A673 (cell line): ENCODE results near the gene GDF10. TPM values are rescaled to one million over a fixed set of nuclear protein-coding genes. Genes with fewer than 3 reads are reported as not detected.

Source experiments
- BruUV-seq: library from RNA; stranded (reverse); fragments of 400-500 nt; replicated peaks from 2 replicates; lab custom pipeline; 2021; lab: Mats Ljungman, UMichigan
- CTCF ChIA-PET: fragments of 300-600 bp; sonication (Branson Sonifier 250); formaldehyde crosslinking; loops from one replicate; lab custom pipeline; 2022; ENCODE audit warnings: antibody characterized with exemption; lab: Charles Lee
- POLR2A ChIA-PET: fragments of 300-600 bp; sonication (Branson Sonifier 250); formaldehyde crosslinking; loops from one replicate; lab custom pipeline; 2022; ENCODE audit warnings: antibody characterized with exemption; ENCODE audit not compliant: low non-redundant PET; lab: Charles Lee
- DNase-seq: peaks from one replicate; pipeline ENCODE4 v3.0.0-alpha.2; 2015; ENCODE audit warnings: low spot score
- H3K27ac ChIP-seq: fragments of 200-600 bp; sonication (generic); 2 replicates; pipeline ENCODE4 v1.5.1; 2016; ENCODE audit warnings: mixed run types, low read depth, mild to moderate bottlenecking, mixed read lengths, antibody characterized with exemption, low read length; ENCODE audit not compliant: poor library complexity, severe bottlenecking
- H3K27me3 ChIP-seq: fragments of 200-600 bp; sonication (generic); replicated peaks from 2 replicates; pipeline ENCODE4 v1.6.1; 2017; ENCODE audit warnings: mixed run types, low read depth, mild to moderate bottlenecking, mixed read lengths, antibody characterized with exemption, low read length; ENCODE audit not compliant: insufficient read depth, poor library complexity
- H3K36me3 ChIP-seq: fragments of 200-600 bp; sonication (generic); 2 replicates; pipeline ENCODE4 v1.6.1; 2016; ENCODE audit warnings: mixed run types, mild to moderate bottlenecking, mixed read lengths, antibody characterized with exemption, low read length; ENCODE audit not compliant: insufficient read depth, poor library complexity, severe bottlenecking
- H3K4me1 ChIP-seq: fragments of 200-600 bp; sonication (generic); 2 replicates; pipeline ENCODE4 v1.6.1; 2017; ENCODE audit warnings: mixed run types, mild to moderate bottlenecking, mixed read lengths, antibody characterized with exemption, low read length; ENCODE audit not compliant: insufficient read depth, poor library complexity, severe bottlenecking
- H3K4me3 ChIP-seq: fragments of 200-600 bp; sonication (generic); 2 replicates; pipeline ENCODE4 v1.5.1; 2016; ENCODE audit warnings: low read depth, mixed run types, mild to moderate bottlenecking, mixed read lengths, low read length; ENCODE audit not compliant: poor library complexity, severe bottlenecking
- H3K9me3 ChIP-seq: fragments of 200-600 bp; sonication (generic); 2 replicates; pipeline ENCODE4 v1.6.1; 2016; ENCODE audit warnings: mixed run types, low read depth, mild to moderate bottlenecking, mixed read lengths, antibody characterized with exemption, low read length; ENCODE audit not compliant: poor library complexity, severe bottlenecking
- EZH2 ChIP-seq: fragments of 200-600 bp; sonication (generic); IDR thresholded peaks from 2 replicates; pipeline ENCODE4 v1.6.1; 2017; ENCODE audit warnings: borderline replicate concordance, low read depth, mild to moderate bottlenecking, mixed read lengths, antibody characterized with exemption, low read length; ENCODE audit not compliant: poor library complexity, severe bottlenecking
- intact Hi-C: fragments of 100-400 bp; cut with micrococcal nuclease; formaldehyde crosslinking; loops from one replicate; pipeline ENCODE4 v1.10.0; 2022; ENCODE audit not compliant: unreplicated experiment
- total RNA-seq: library from RNA; stranded (reverse); gene quantifications from 2 replicates; pipeline ENCODE4 v1.2.3, GENCODE V29; 2021
- TF ChIP-seq, protein P1 (sequence below): fragments of 300-800, 200-600 bp; sonication (generic); conservative IDR thresholded peaks from 2 replicates; pipeline ENCODE4 v1.5.1; 2017; ENCODE audit warnings: low read depth, mild to moderate bottlenecking, antibody characterized with exemption, low read length, moderate library complexity, mixed read lengths

The GDF10 gene
- total RNA-seq, 1 experiment from 2014 or later = 0.45 TPM

DNA sequence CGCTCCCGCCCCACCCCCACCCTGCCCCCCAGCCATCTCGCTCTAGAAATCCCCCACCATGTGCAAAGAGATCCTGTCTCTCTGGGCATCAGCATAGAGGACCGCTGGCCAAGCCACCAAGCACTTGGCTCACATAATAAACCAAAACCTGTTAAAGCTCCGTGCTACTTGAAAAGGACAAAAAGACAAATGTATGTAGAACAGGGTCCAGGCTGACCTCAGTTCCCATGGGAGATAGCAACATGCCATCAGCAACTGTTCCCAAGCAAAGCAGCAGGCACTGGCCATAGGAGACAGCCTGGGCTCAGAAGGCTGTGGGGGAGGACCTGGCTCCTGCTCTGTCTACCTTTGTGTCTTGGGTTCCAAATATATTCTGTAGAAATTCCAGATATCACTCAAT, 38.4 kb upstream of the GDF10 start:
- BruUV-seq = no TSS peak
- TF ChIP-seq, protein P1, sequence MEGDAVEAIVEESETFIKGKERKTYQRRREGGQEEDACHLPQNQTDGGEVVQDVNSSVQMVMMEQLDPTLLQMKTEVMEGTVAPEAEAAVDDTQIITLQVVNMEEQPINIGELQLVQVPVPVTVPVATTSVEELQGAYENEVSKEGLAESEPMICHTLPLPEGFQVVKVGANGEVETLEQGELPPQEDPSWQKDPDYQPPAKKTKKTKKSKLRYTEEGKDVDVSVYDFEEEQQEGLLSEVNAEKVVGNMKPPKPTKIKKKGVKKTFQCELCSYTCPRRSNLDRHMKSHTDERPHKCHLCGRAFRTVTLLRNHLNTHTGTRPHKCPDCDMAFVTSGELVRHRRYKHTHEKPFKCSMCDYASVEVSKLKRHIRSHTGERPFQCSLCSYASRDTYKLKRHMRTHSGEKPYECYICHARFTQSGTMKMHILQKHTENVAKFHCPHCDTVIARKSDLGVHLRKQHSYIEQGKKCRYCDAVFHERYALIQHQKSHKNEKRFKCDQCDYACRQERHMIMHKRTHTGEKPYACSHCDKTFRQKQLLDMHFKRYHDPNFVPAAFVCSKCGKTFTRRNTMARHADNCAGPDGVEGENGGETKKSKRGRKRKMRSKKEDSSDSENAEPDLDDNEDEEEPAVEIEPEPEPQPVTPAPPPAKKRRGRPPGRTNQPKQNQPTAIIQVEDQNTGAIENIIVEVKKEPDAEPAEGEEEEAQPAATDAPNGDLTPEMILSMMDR = no peak
- TF ChIP-seq EZH2 = no peak
- H3K4me1 ChIP-seq = no peaks in the 10 kb centered on the region
- H3K4me3 ChIP-seq = no peak overlapping the region
- H3K27ac ChIP-seq = no peak overlapping the region
- no peaks in the 10 kb centered on the region for H3K27me3 ChIP-seq
- H3K36me3 ChIP-seq = no peaks in the 10 kb centered on the region
- CTCF ChIA-PET = no interaction called here
- intact Hi-C loops = no loop called here
- no peaks in the 10 kb centered on the region for H3K9me3 ChIP-seq
- no peak for DNase-seq
- POLR2A ChIA-PET = no interaction called here

DNA sequence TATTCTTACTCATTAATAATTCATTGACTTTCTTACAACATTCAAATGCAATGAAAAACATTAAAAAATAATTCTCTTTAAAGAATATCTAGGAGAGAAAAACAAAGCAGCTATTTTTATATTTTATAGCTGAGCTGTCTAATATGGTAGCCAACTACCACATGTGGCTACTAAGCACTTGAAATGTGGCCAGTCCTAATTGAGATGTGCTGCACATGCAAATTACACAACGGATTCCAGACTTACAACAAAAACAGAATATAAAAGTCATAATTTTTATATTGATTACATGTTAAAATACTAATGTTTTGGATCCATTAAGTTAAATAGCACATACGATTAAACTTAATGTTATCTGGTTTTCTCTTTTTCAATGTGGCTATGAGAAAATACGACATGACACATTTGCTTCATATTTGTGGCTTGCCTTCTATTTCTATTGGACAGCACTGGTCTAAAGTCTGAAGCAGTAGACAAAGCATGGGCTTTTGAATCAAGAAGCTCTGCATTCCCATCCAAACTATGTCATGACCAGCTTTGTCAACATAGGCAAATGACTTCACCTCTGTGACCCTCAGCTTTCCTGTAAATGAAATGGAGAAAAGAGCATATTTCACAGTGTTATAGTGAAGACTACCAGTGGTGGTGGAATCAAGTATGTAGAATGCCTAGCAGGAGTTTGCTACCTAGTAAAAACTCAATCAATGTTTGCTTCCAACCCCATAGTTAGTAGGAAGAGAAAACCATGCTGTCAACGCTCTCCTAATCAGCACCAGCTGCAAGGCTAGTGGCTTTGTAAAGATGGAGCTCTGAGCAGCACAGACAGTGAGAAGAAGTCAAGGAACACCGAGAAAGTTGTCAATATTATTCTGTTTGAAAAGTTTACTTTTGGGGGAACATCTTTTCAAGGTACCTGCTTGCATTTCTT, 37.1 kb upstream of the GDF10 start:
- no peak for TF ChIP-seq EZH2
- TF ChIP-seq, protein P1 = no peak
- no peaks in the 10 kb centered on the region for H3K36me3 ChIP-seq
- H3K27me3 ChIP-seq = no peaks in the 10 kb centered on the region
- POLR2A ChIA-PET = no interaction called here
- H3K4me3 ChIP-seq = no peak overlapping the region
- H3K27ac ChIP-seq = no peak overlapping the region
- CTCF ChIA-PET = no interaction called here
- BruUV-seq = no TSS peak
- no peak for DNase-seq
- intact Hi-C loops = no loop called here
- H3K4me1 ChIP-seq = no peaks in the 10 kb centered on the region
- H3K9me3 ChIP-seq = no peaks in the 10 kb centered on the region

DNA sequence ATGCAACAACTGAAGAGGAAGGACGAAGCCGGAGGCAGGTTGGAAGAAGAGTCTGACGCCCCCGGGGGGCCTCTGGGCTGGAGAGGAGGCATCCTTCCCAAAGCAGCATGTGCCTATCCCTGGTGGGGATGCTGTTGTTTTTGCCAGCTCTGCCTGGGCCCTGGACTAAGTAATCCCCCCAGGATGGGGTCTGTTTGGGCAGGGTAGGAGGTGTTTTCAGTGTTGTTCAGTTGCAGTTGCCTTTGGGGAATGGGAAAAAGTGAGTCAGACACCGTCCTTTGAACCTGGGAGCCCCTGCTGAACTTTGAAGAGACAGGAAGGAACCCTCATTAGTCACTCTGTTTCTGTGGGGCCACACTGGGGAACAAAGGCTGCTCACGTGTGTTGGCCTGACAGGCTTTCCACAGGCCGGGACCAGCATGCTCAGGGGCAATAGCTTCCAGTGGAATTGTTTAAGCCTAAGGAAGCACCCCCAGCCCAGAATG, 35.2 kb upstream of the GDF10 start:
- BruUV-seq = no TSS peak
- POLR2A ChIA-PET = no interaction called here
- TF ChIP-seq, protein P1 = no peak
- TF ChIP-seq EZH2 = no peak
- Histone ChIP-seq H3K36me3 (no peaks in the 10 kb centered on the region), H3K4me1 (no peaks in the 10 kb centered on the region), H3K27me3 (no peaks in the 10 kb centered on the region), H3K4me3 (no peak overlapping the region), H3K27ac (no peak overlapping the region), H3K9me3 (no peaks in the 10 kb centered on the region)
- DNase-seq = no peak
- CTCF ChIA-PET = no interaction called here
- intact Hi-C loops = no loop called here
